HUES6 (cell line): ENCODE measurements around the gene XAB2.
"Not testable (repeated sequence)": the region's sequence is repeated elsewhere in the genome, so short reads cannot be mapped to it uniquely, and the experiment has no call there.

ENCODE experiments used
- H3K27ac ChIP-seq: 2 replicates; pipeline ENCODE4 v1.7.0; 2013; ENCODE audit warnings: low read depth, mild to moderate bottlenecking, low read length, inconsistent platforms
- H3K27me3 ChIP-seq: 2 replicates; pipeline ENCODE4 v1.6.1; 2013; ENCODE audit warnings: low read length; ENCODE audit not compliant: control insufficient read depth, insufficient read depth
- H3K36me3 ChIP-seq: 2 replicates; pipeline ENCODE4 v1.6.1; 2013; ENCODE audit warnings: low read length; ENCODE audit not compliant: control insufficient read depth, insufficient read depth
- H3K4me1 ChIP-seq: 2 replicates; pipeline ENCODE4 v1.6.1; 2013; ENCODE audit warnings: low read length; ENCODE audit not compliant: control insufficient read depth, insufficient read depth
- H3K4me3 ChIP-seq: 2 replicates; pipeline ENCODE4 v1.5.1; 2013; ENCODE audit warnings: low read depth, low read length
- H3K9ac ChIP-seq: one replicate; pipeline ENCODE4 v1.6.1; 2013; ENCODE audit warnings: mild to moderate bottlenecking, low read length
- H3K9me3 ChIP-seq: 2 replicates; pipeline ENCODE4 v1.6.1; 2013; ENCODE audit warnings: low read depth, low read length; ENCODE audit not compliant: control insufficient read depth, insufficient read depth

XAB2 gene

DNA sequence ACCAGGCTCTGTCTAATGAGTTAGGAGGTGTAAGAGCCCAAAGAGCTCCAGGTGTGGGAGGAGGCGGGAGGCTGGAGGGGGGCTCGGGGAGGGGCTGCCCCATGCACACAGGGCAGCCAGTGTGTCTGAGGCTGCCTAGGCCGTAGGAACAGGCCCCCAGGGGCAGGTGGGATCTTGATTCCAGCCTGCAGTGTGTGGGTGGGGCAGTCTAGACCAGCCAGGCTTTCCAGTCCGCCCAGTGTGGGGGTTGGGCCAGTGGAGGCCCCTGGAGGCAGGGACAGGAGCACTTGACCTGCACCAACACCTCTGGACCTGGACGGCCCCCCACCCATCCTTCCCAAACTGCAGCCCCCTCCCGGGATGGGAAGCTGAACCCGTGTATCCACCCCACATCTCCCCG, 39.1 kb downstream of the XAB2 start:
- H3K27me3 ChIP-seq = peaks cover 14% of the 10 kb centered on the region
- no peaks in the 10 kb centered on the region for H3K9me3 ChIP-seq
- no peak overlapping the region for H3K9ac ChIP-seq
- H3K27ac ChIP-seq = no peak overlapping the region
- no peaks in the 10 kb centered on the region for H3K36me3 ChIP-seq
- H3K4me3 ChIP-seq = no peak overlapping the region
- no peaks in the 10 kb centered on the region for H3K4me1 ChIP-seq

GRCh38 chr19:7589822-7590221, 39.5 kb downstream of the XAB2 start:
- Histone ChIP-seq H3K36me3 (no peaks in the 10 kb centered on the region), H3K4me1 (no peaks in the 10 kb centered on the region), H3K27me3 (peaks cover 9% of the 10 kb centered on the region), H3K4me3 (no peak overlapping the region), H3K27ac (no peak overlapping the region), H3K9me3 (no peaks in the 10 kb centered on the region), H3K9ac (no peak overlapping the region)

DNA sequence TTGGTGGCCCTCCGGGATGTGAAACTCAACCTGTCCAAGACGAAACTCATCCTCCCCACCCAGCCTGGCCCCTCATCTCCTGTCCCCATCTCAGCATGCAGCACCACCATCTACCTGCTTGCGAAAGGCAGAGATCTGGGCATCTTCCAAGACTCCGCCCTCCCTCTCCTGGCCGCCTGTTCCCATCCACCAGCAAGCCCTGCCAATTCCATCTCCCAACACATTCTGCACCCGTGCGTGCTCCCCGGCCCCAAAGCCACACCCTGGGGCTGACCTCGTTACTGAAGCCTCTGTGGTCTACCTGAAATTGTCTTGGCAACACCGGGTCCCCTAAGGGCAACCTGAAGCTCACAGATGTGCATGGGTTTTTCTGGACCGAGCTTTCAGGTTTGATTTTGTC, 46.9 kb downstream of the XAB2 start:
- Histone ChIP-seq H3K27me3 (peaks cover 21% of the 10 kb centered on the region), H3K4me3 (no peak overlapping the region), H3K36me3 (no peaks in the 10 kb centered on the region), H3K9ac (no peak overlapping the region), H3K9me3 (no peaks in the 10 kb centered on the region), H3K27ac (no peak overlapping the region), H3K4me1 (no peaks in the 10 kb centered on the region)

- H3K27me3 ChIP-seq = peaks cover 21% of the 10 kb centered on the region
- H3K9me3 ChIP-seq = no peaks in the 10 kb centered on the region
- no peak overlapping the region for H3K27ac ChIP-seq
- H3K36me3 ChIP-seq = no peaks in the 10 kb centered on the region
- H3K4me3 ChIP-seq = no peak overlapping the region
- H3K4me1 ChIP-seq = no peaks in the 10 kb centered on the region
- H3K9ac ChIP-seq = no peak overlapping the region
Observed at GRCh38 chr19:7579182-7579581, 50.2 kb downstream of the XAB2 start.

DNA sequence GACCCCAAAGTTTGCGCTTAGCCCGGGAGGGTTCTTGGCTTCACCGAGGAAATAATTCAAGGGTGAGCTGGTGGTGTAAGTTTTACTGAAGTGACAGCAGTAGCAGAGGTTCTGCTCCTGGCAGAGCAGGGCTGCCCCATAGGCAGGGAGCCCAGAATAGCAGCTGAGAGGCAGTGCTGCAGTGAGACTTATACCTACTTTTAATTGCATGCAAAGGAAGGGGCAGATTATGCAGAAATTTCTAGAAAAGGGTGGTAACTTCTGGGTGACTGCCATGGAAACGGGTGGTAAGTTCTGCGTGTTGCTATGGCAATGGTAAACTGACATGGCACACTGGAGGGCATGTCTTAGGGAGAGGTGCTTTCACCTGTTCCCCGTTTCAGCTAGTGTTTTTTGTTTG, 51.2 kb downstream of the XAB2 start:
- H3K4me3 ChIP-seq = no peak overlapping the region
- no peak overlapping the region for H3K27ac ChIP-seq
- no peaks in the 10 kb centered on the region for H3K9me3 ChIP-seq
- H3K36me3 ChIP-seq = no peaks in the 10 kb centered on the region
- peaks cover 21% of the 10 kb centered on the region for H3K27me3 ChIP-seq
- no peak overlapping the region for H3K9ac ChIP-seq
- H3K4me1 ChIP-seq = no peaks in the 10 kb centered on the region

DNA sequence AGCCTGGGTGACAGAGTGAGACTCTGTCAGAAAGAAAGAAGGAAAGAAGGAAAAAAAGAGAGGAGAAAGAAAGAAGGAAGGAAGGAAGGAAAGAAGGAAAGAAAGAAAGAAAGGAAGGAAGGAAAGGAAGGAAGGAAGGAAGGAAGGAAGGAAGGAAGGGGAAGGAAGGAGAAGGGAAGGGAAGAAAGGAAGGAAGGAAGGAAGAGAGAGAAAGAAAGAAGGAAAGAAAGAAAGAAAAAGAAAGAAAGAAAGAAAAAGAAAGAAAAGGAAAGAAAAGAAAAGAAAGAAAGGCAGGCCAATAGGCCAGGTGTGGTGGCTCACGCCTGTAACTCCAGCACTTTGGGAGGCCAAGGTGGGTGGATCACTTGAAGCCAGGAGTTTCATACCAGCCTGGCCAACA, 51.9 kb downstream of the XAB2 start:
- H3K9me3 ChIP-seq, H3K4me3 ChIP-seq, H3K4me1 ChIP-seq, H3K27ac ChIP-seq, H3K36me3 ChIP-seq, H3K9ac ChIP-seq: not testable (repeated sequence)
- H3K27me3 ChIP-seq = peaks cover 19% of the 10 kb centered on the region

GRCh38 chr19:7575434-7576040, 53.8 kb downstream of the XAB2 start:
- no peak overlapping the region for H3K9ac ChIP-seq
- no peaks in the 10 kb centered on the region for H3K4me1 ChIP-seq
- no peak overlapping the region for H3K4me3 ChIP-seq
- peaks cover 16% of the 10 kb centered on the region for H3K27me3 ChIP-seq
- H3K9me3 ChIP-seq = no peaks in the 10 kb centered on the region
- no peaks in the 10 kb centered on the region for H3K36me3 ChIP-seq
- no peak overlapping the region for H3K27ac ChIP-seq

GRCh38 chr19:7570761-7571160, 58.6 kb downstream of the XAB2 start:
- Histone ChIP-seq H3K9me3 (no peaks in the 10 kb centered on the region), H3K9ac (no peak overlapping the region), H3K36me3 (no peaks in the 10 kb centered on the region), H3K4me1 (no peaks in the 10 kb centered on the region), H3K27me3 (no peaks in the 10 kb centered on the region), H3K27ac (no peak overlapping the region), H3K4me3 (no peak overlapping the region)
